IMR-90 (cell line): ENCODE measurements around the gene AAMDC. TPM values are rescaled to one million over a fixed set of nuclear protein-coding genes. Genes with fewer than 3 reads are reported as not detected.

Experiments used
- ATAC-seq: fragments of 200-7000 bp; cut with Tn5 transposase; 2 replicates; pipeline ENCODE4 v1.9.1; 2020; ENCODE audit warnings: low read depth, mild to moderate bottlenecking, moderate library complexity
- BruUV-seq: library from RNA; stranded (reverse); fragments of 400-500 nt; replicated peaks from 2 replicates; lab custom pipeline; 2021; lab: Mats Ljungman, UMichigan
- CTCF ChIA-PET: fragments of 300-600 bp; formaldehyde crosslinking; extraction: SDS; loops from one replicate; lab custom pipeline; 2021; ENCODE audit warnings: antibody characterized with exemption; lab: Yijun Ruan, JAX
- POLR2A ChIA-PET: fragments of 300-600 bp; sonication (Branson Sonifier 250); formaldehyde crosslinking; loops from one replicate; lab custom pipeline; 2022; ENCODE audit warnings: antibody characterized with exemption; ENCODE audit not compliant: unreplicated experiment; lab: Charles Lee
- DNase-seq: peaks from one replicate; pipeline ENCODE4 v3.0.0; 2013
- H2AFZ ChIP-seq: replicated peaks from 2 replicates; pipeline ENCODE3; 2013; ENCODE audit warnings: low read length, mild to moderate bottlenecking; ENCODE audit not compliant: poor library complexity
- H2AK5ac ChIP-seq: 2 replicates; pipeline ENCODE4 v1.6.1; 2013; ENCODE audit warnings: low read depth, low read length, inconsistent platforms
- H2AK9ac ChIP-seq: replicated peaks from 2 replicates; pipeline ENCODE3; 2013; ENCODE audit warnings: mild to moderate bottlenecking, low read depth, low read length, moderate library complexity; ENCODE audit not compliant: poor library complexity
- H2BK120ac ChIP-seq: 2 replicates; pipeline ENCODE4 v1.6.1; 2013; ENCODE audit warnings: low read depth, low read length, inconsistent platforms
- H2BK15ac ChIP-seq: 3 replicates; pipeline ENCODE4 v1.6.1; 2013; ENCODE audit warnings: low read depth, low read length, inconsistent platforms
- H2BK20ac ChIP-seq: 2 replicates; pipeline ENCODE4 v1.6.1; 2013; ENCODE audit warnings: low read depth, mild to moderate bottlenecking, inconsistent platforms, low read length, moderate library complexity
- H2BK5ac ChIP-seq: 2 replicates; pipeline ENCODE4 v1.6.1; 2013; ENCODE audit warnings: mild to moderate bottlenecking, low read depth, low read length, inconsistent platforms; ENCODE audit not compliant: poor library complexity, severe bottlenecking
- H3K14ac ChIP-seq: replicated peaks from 2 replicates; pipeline ENCODE4 v1.6.1; 2013; ENCODE audit warnings: low read depth, low read length, inconsistent platforms
- H3K18ac ChIP-seq: 2 replicates; pipeline ENCODE4 v1.6.1; 2013; ENCODE audit warnings: low read depth, low read length, control low read depth
- H3K23ac ChIP-seq: 2 replicates; pipeline ENCODE4 v1.6.1; 2013; ENCODE audit warnings: low read depth, low read length, inconsistent platforms
- H3K27ac ChIP-seq: 2 replicates; pipeline ENCODE4 v1.5.1; 2013; ENCODE audit warnings: mild to moderate bottlenecking, control low read depth, low read length; ENCODE audit not compliant: insufficient read depth
- H3K27me3 ChIP-seq: 2 replicates; pipeline ENCODE4 v1.6.1; 2013; ENCODE audit warnings: low read length; ENCODE audit not compliant: control insufficient read depth, insufficient read depth
- H3K36me3 ChIP-seq: 2 replicates; pipeline ENCODE4 v1.6.1; 2013; ENCODE audit warnings: low read length, mixed read lengths; ENCODE audit not compliant: control insufficient read depth, insufficient read depth
- H3K4ac ChIP-seq: 2 replicates; pipeline ENCODE4 v1.6.1; 2013; ENCODE audit warnings: low read depth, low read length, inconsistent platforms
- H3K4me1 ChIP-seq: 2 replicates; pipeline ENCODE4 v1.6.1; 2013; ENCODE audit warnings: low read length, mixed read lengths; ENCODE audit not compliant: control insufficient read depth, insufficient read depth
- H3K4me2 ChIP-seq: 2 replicates; pipeline ENCODE4 v1.6.1; 2013; ENCODE audit warnings: low read depth, mild to moderate bottlenecking, control low read depth, low read length, moderate library complexity
- H3K4me3 ChIP-seq: 2 replicates; pipeline ENCODE4 v1.5.1; 2013; ENCODE audit warnings: low read depth, mild to moderate bottlenecking, control low read depth, low read length, moderate library complexity; ENCODE audit not compliant: insufficient read depth
- H3K56ac ChIP-seq: 2 replicates; pipeline ENCODE4 v1.6.1; 2013; ENCODE audit warnings: low read length, inconsistent platforms; ENCODE audit not compliant: insufficient read depth; ENCODE audit errors: extremely low read depth
- H3K79me1 ChIP-seq, 2 experiments: 2 replicates each; pipeline ENCODE4 v1.6.1; 2013; ENCODE audit warnings: low read length in 2 of 2, inconsistent platforms in 1 of 2, low read depth in 1 of 2
- H3K9ac ChIP-seq: 2 replicates; pipeline ENCODE4 v1.6.1; 2013; ENCODE audit warnings: low read depth, low read length, control low read depth
- H3K9me1 ChIP-seq: 2 replicates; pipeline ENCODE4 v1.6.1; 2013; ENCODE audit warnings: low read length, inconsistent platforms; ENCODE audit not compliant: insufficient read depth
- H3K9me3 ChIP-seq: 2 replicates; pipeline ENCODE4 v1.6.1; 2013; ENCODE audit warnings: low read length; ENCODE audit not compliant: control insufficient read depth, insufficient read depth
- H4K20me1 ChIP-seq: 2 replicates; pipeline ENCODE4 v1.6.1; 2013; ENCODE audit warnings: low read length, inconsistent platforms; ENCODE audit not compliant: insufficient read depth
- H4K5ac ChIP-seq: 2 replicates; pipeline ENCODE4 v1.6.1; 2013; ENCODE audit warnings: mild to moderate bottlenecking, low read depth, low read length, control low read depth
- H4K8ac ChIP-seq, 2 experiments: 2 replicates each; pipeline ENCODE4 v1.6.1; 2013; ENCODE audit warnings: low read depth in 2 of 2, low read length in 2 of 2, control low read depth in 1 of 2, inconsistent platforms in 1 of 2
- H4K91ac ChIP-seq: 2 replicates; pipeline ENCODE4 v1.6.1; 2013; ENCODE audit warnings: low read depth, low read length, inconsistent platforms; ENCODE audit not compliant: insufficient read depth
- CEBPB ChIP-seq: IDR thresholded peaks from 2 replicates; pipeline ENCODE4 v1.6.1; 2012; ENCODE audit warnings: low read depth, low read length, improper control_type of control experiment
- FOS ChIP-seq: fragments of 150-350 bp; IDR thresholded peaks from 2 replicates; pipeline ENCODE4 v1.6.1; 2016; ENCODE audit warnings: low read depth, low read length
- MAFK ChIP-seq: IDR thresholded peaks from 2 replicates; pipeline ENCODE4 v1.6.1; 2012; ENCODE audit warnings: low read depth, low read length, improper control_type of control experiment
- MAZ ChIP-seq: IDR thresholded peaks from 2 replicates; pipeline ENCODE4 v1.6.1; 2012; ENCODE audit warnings: low read depth, mild to moderate bottlenecking, low read length, improper control_type of control experiment, moderate library complexity, borderline replicate concordance
- NFE2L2 ChIP-seq: fragments of 150-350 bp; IDR thresholded peaks from 2 replicates; pipeline ENCODE4 v1.6.1; 2016; ENCODE audit warnings: low read depth, mild to moderate bottlenecking, low read length
- RFX5 ChIP-seq: IDR thresholded peaks from 2 replicates; pipeline ENCODE4 v1.8.0; 2012; ENCODE audit warnings: low read depth, mild to moderate bottlenecking, low read length, moderate library complexity
- SMC3 ChIP-seq: fragments of 150-350 bp; IDR thresholded peaks from 2 replicates; pipeline ENCODE4 v1.6.1; 2016; ENCODE audit warnings: low read depth, mild to moderate bottlenecking, antibody characterized with exemption, low read length, moderate library complexity
- WGBS, 2 experiments: methylation state at CpG; one replicate each; pipeline versions ENCODE4 v1.1.5 to v1.1.7; 2013; ENCODE audit warnings: missing lambda C conversion rate in 2 of 2; ENCODE audit not compliant: insufficient read length in 1 of 2; ENCODE audit errors: extremely low coverage in 2 of 2; 5-methylcytosine and 5-hydroxymethylcytosine counted together
- dilution Hi-C: fragments of 300-500 bp; cut with HindIII; formaldehyde crosslinking; loops from one replicate; pipeline ENCODE4 v1.14.3; 2018; ENCODE audit warnings: low sequenced_read_pairs; ENCODE audit not compliant: unreplicated experiment
- in situ Hi-C: fragments of 300-500 bp; cut with MboI; formaldehyde crosslinking; loops from 3 replicates; pipeline ENCODE4 v1.14.3; 2019; ENCODE audit warnings: low sequenced_read_pairs, inconsistent platforms, mixed read lengths
- intact Hi-C: fragments of 100-400 bp; cut with micrococcal nuclease; formaldehyde crosslinking; loops from 2 replicates; pipeline ENCODE4 v1.10.0; 2022
- polyA plus RNA-seq, 3 experiments: library from polyadenylated mRNA; depleted of rRNA; stranded (reverse); fragments of >200 nt; gene quantifications; 2 replicates each; pipeline ENCODE4 v1.2.3, GENCODE V29; 2012; ENCODE audit warnings: low replicate concordance in 1 of 3
- total RNA-seq: library from RNA; depleted of rRNA; stranded (reverse); fragments of >200 nt; gene quantifications from 2 replicates; pipeline ENCODE4 v1.2.3, GENCODE V29; 2012
- TF ChIP-seq, protein P1 (sequence below): fragments of 150-350 bp; IDR thresholded peaks from 2 replicates; pipeline ENCODE4 v1.6.1; 2016; ENCODE audit warnings: low read depth, mild to moderate bottlenecking, low read length, moderate library complexity, borderline replicate concordance
- TF ChIP-seq, protein P2 (sequence below): conservative IDR thresholded peaks from 2 replicates; pipeline ENCODE4 v1.5.1; 2012; ENCODE audit warnings: mild to moderate bottlenecking, low read depth, low read length, improper control_type of control experiment

Gene AAMDC
- total and polyA plus RNA-seq, 2 of the 4 experiments (the other 2 are of a cell fraction): 15.8 to 47.6 TPM

DNA sequence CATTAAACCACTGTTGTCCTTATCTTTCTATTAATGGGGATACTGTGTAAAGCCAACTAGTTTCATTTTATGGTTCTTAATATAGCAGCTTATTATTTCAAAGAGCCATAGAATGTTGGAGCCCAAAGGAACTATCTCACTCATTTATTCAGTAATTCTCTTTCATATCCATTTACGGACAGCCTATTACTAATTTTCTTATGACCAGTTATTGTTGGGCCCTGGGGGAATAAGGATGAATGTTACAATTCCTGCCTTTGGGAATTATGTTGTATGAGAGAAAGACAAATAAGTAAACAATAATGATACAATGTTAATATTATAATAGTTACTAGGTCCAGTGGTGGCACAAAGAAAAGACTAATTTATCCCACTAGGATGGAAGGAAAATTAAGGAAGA lies 52.4 kb downstream of the AAMDC start:
- Histone ChIP-seq H2AK9ac (no peak overlapping the region), H3K14ac (no peak overlapping the region), H4K20me1 (no peaks in the 10 kb centered on the region), H3K4me3 (no peak overlapping the region), H2BK5ac (no peak overlapping the region), H3K4me2 (no peak overlapping the region), H2BK15ac (no peak overlapping the region), H4K5ac (no peak overlapping the region), H4K91ac (no peak overlapping the region), H3K9ac (no peak overlapping the region), H3K9me3 (no peaks in the 10 kb centered on the region), H3K18ac (no peak overlapping the region), H3K36me3 (peaks cover 19% of the 10 kb centered on the region), H3K27ac (no peak overlapping the region), H3K9me1 (peaks cover 8% of the 10 kb centered on the region), H2BK20ac (no peak overlapping the region), H3K4me1 (no peaks in the 10 kb centered on the region; the same call in 1 of the 2 replicates), H2AFZ (no peak overlapping the region), H3K23ac (no peak overlapping the region), H3K56ac (no peak overlapping the region), H3K27me3 (no peaks in the 10 kb centered on the region), H2AK5ac (no peak overlapping the region), H4K8ac (no peak overlapping the region), H3K79me1 (peaks cover 0 to 7% of the 10 kb centered on the region in 2 experiments; a peak in 2 of 4 replicates), H2BK120ac (no peak overlapping the region), H3K4ac (no peak overlapping the region)
- BruUV-seq: no TSS peak
- no peak for ATAC-seq
- intact Hi-C loops (no loop called here), in situ Hi-C loops (no loop called here), dilution Hi-C loops (no loop called here)
- no peak for DNase-seq
- CTCF ChIA-PET: no interaction called here
- WGBS, 2 experiments: no CpG with 5 or more reads among the region's 1 CpG
- TF ChIP-seq FOS (no peak), MAFK (no peak), RFX5 (no peak), CEBPB (no peak), SMC3 (no peak), NFE2L2 (no peak), MAZ (no peak)
- TF ChIP-seq, protein P1, sequence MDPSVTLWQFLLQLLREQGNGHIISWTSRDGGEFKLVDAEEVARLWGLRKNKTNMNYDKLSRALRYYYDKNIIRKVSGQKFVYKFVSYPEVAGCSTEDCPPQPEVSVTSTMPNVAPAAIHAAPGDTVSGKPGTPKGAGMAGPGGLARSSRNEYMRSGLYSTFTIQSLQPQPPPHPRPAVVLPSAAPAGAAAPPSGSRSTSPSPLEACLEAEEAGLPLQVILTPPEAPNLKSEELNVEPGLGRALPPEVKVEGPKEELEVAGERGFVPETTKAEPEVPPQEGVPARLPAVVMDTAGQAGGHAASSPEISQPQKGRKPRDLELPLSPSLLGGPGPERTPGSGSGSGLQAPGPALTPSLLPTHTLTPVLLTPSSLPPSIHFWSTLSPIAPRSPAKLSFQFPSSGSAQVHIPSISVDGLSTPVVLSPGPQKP: no peak
- TF ChIP-seq, protein P2, sequence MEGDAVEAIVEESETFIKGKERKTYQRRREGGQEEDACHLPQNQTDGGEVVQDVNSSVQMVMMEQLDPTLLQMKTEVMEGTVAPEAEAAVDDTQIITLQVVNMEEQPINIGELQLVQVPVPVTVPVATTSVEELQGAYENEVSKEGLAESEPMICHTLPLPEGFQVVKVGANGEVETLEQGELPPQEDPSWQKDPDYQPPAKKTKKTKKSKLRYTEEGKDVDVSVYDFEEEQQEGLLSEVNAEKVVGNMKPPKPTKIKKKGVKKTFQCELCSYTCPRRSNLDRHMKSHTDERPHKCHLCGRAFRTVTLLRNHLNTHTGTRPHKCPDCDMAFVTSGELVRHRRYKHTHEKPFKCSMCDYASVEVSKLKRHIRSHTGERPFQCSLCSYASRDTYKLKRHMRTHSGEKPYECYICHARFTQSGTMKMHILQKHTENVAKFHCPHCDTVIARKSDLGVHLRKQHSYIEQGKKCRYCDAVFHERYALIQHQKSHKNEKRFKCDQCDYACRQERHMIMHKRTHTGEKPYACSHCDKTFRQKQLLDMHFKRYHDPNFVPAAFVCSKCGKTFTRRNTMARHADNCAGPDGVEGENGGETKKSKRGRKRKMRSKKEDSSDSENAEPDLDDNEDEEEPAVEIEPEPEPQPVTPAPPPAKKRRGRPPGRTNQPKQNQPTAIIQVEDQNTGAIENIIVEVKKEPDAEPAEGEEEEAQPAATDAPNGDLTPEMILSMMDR: no peak
- POLR2A ChIA-PET: no interaction called here
